ENCODE data around the gene SLC35B1.
"Not testable (repeated sequence)": the region's sequence is repeated elsewhere in the genome, so short reads cannot be mapped to it uniquely, and the experiment has no call there.

SLC35B1 gene

GRCh38 chr17:49731435-49731831 is 23.7 kb upstream of the SLC35B1 start:
- DNase-seq, result no peak

GRCh38 chr17:49730785-49731434 is 23.1 kb upstream of the SLC35B1 start:
- DNase-seq, result no peak

GRCh38 chr17:49730078-49730784 is 22.5 kb upstream of the SLC35B1 start:
- DNase-seq, result peak; percentile 92

GRCh38 chr17:49729069-49729468 is 21.3 kb upstream of the SLC35B1 start:
- no peak for DNase-seq

- DNase-seq, result no peak
Measured at GRCh38 chr17:49728425-49728824, 20.7 kb upstream of the SLC35B1 start.

- peak; percentile 79 for DNase-seq
Measured at GRCh38 chr17:49727380-49727779, 19.6 kb upstream of the SLC35B1 start.

- DNase-seq, result no peak
Measured at GRCh38 chr17:49725452-49726130, 17.8 kb upstream of the SLC35B1 start.

GRCh38 chr17:49724552-49724951 is 16.8 kb upstream of the SLC35B1 start:
- not testable (repeated sequence) for DNase-seq

- DNase-seq, result peak; percentile 88
Measured at GRCh38 chr17:49723423-49723822, 15.7 kb upstream of the SLC35B1 start.

GRCh38 chr17:49722066-49722465 is 14.3 kb upstream of the SLC35B1 start:
- no peak for DNase-seq

- DNase-seq, result no peak
Measured at GRCh38 chr17:49717371-49717861, 9.7 kb upstream of the SLC35B1 start.

- DNase-seq, result no peak
Measured at GRCh38 chr17:49716668-49717364, 9.1 kb upstream of the SLC35B1 start.

- no peak for DNase-seq
Measured at GRCh38 chr17:49715717-49716279, 8.0 kb upstream of the SLC35B1 start.

GRCh38 chr17:49715216-49715615 is 7.5 kb upstream of the SLC35B1 start:
- no peak for DNase-seq

- DNase-seq, result no peak
Measured at GRCh38 chr17:49708515-49709183, 885 bp upstream of the SLC35B1 start.

GRCh38 chr17:49707246-49707607 is 537 bp downstream of the SLC35B1 start:
- DNase-seq, result no peak

GRCh38 chr17:49705254-49705653 is 2.5 kb downstream of the SLC35B1 start:
- no peak for DNase-seq

GRCh38 chr17:49703557-49704277 is 4.0 kb downstream of the SLC35B1 start:
- no peak for DNase-seq

- no peak for DNase-seq
Measured at GRCh38 chr17:49700960-49701359, 6.8 kb downstream of the SLC35B1 start.

- no peak for DNase-seq
Measured at GRCh38 chr17:49699966-49700575, 7.7 kb downstream of the SLC35B1 start.

GRCh38 chr17:49698005-49698404 is 9.8 kb downstream of the SLC35B1 start:
- DNase-seq, result no peak
